GM12864 (cell line): ENCODE data around the gene AJUBA.

Experiments used
- DNase-seq: peaks from one replicate; pipeline ENCODE4 v3.0.0-alpha.2; 2011; ENCODE audit warnings: low read depth
- H3K4me3 ChIP-seq: 2 replicates; pipeline ENCODE4 v1.5.1; 2011; ENCODE audit warnings: mild to moderate bottlenecking, low read depth, low read length, control low read depth
- TF ChIP-seq, protein P1 (sequence below): IDR thresholded peaks from 2 replicates; pipeline ENCODE4 v1.5.1; 2011; ENCODE audit warnings: low read depth, mild to moderate bottlenecking, moderate library complexity, low read length, control low read depth, inconsistent platforms; ENCODE audit errors: missing control alignments

The AJUBA gene

DNA sequence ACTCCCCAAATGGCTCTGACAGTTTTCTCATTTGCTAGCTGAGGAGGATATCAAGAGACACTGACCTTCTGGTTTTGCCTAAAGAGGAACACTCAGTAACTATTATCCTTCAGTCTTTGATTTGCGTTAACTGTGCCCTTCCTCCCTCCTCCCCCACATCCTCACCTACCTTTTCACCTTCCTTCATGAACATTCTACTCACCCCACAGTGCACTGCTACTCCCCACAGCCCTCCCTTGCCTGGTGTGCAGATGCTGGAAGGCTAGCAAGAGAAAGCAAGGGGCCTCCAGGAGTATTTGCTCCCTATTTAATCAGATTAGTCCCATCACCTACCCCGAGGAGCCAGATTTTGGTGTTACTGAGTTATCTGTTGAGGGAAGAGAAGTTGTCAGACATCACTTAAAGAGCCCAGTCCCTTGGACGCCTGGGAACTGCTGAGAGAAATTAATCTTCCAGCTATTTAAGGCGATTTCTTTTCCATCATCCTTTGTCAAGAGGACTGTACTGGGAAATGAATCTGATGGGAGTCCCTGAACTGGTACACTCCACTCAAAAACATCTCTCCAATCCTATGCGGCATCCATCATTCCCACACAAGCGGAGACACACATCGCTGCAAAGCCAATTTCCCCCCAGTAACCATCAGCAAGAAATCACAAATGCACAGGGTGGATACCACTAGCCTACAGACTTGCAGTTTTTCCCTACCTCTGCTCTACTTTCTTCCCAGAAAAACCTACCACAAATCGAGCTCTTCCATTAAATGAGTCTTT lies 40.9 kb upstream of the AJUBA start:
- TF ChIP-seq, protein P1, sequence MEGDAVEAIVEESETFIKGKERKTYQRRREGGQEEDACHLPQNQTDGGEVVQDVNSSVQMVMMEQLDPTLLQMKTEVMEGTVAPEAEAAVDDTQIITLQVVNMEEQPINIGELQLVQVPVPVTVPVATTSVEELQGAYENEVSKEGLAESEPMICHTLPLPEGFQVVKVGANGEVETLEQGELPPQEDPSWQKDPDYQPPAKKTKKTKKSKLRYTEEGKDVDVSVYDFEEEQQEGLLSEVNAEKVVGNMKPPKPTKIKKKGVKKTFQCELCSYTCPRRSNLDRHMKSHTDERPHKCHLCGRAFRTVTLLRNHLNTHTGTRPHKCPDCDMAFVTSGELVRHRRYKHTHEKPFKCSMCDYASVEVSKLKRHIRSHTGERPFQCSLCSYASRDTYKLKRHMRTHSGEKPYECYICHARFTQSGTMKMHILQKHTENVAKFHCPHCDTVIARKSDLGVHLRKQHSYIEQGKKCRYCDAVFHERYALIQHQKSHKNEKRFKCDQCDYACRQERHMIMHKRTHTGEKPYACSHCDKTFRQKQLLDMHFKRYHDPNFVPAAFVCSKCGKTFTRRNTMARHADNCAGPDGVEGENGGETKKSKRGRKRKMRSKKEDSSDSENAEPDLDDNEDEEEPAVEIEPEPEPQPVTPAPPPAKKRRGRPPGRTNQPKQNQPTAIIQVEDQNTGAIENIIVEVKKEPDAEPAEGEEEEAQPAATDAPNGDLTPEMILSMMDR, result no peak
- H3K4me3 ChIP-seq, result no peak overlapping the region
- DNase-seq, result no peak

DNA sequence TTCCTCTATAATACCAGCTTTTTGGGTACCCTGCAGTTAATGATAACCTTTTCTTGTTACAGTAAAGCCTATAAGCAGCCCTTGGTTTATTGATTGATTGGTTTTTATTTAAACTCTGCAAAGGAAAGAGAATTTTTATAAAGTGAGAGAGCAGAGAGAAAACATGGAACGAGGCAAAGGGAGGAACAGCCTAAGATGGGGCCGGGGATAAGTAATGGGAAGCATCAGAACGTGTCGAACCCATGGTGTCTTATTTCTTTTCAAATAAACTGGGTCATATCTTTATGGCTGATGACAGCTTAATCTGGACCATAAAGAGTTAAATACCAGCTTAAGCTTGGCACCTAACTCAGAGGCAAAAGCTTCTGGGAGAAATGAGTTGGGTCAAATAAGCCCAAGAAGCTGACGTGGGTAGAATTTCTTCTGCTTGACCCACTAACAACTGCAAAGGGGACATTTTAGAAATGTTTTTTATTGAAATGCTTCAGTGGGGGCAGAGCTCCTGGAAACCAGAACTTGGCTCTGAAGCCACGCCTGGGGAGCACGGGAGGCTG lies 39.6 kb upstream of the AJUBA start:
- DNase-seq, result no peak
- TF ChIP-seq, protein P1, result no peak
- no peak overlapping the region for H3K4me3 ChIP-seq

GRCh38 chr14:23021434-23021833 lies 39.1 kb upstream of the AJUBA start:
- no peak overlapping the region for H3K4me3 ChIP-seq
- TF ChIP-seq, protein P1, result no peak
- no peak for DNase-seq

GRCh38 chr14:23020143-23021128 lies 38.1 kb upstream of the AJUBA start:
- TF ChIP-seq, protein P1, result no peak
- DNase-seq, result no peak

DNA sequence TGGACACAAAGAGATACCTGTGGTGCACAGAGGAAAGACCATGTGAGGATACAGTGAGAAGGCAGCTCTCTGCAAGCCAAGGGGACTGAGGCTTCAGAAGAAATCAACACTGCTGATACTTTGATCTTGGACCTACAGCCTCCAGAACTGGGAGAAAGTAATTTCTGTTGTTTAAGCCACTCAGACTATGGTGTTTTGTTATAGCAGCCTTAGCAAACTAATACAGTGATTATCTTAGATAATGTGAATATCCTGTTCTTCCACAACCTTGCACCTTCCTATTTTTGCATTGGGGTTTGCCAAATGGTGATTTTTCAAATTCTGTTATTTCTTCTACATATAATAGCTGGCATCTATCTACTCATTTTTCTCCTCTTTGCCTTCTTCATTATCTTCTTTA lies 35.8 kb upstream of the AJUBA start:
- H3K4me3 ChIP-seq, result no peak overlapping the region
- TF ChIP-seq, protein P1, result no peak

More at GRCh38 chr14:23020143-23021128, 38.1 kb upstream of the AJUBA start:
- H3K4me3 ChIP-seq, result no peak overlapping the region

GRCh38 chr14:23017091-23017490 lies 34.7 kb upstream of the AJUBA start:
- no peak for DNase-seq
- H3K4me3 ChIP-seq, result no peak overlapping the region
- TF ChIP-seq, protein P1, result no peak

More for the DNA sequence above, 35.8 kb upstream of the AJUBA start:
- DNase-seq, result no peak
